Neural cell (in vitro differentiated cells): ENCODE measurements around the gene BRAF. TPM values are rescaled to one million over a fixed set of nuclear protein-coding genes. Genes with fewer than 3 reads are reported as not detected.
"Not testable (repeated sequence)": the region's sequence is repeated elsewhere in the genome, so short reads cannot be mapped to it uniquely, and the experiment has no call there.

Experiments
- H2AFZ ChIP-seq: fragments of 200-600, 300-800 bp; sonication (generic), shearing (Covaris generic); 2 replicates; pipeline ENCODE4 v1.6.0; 2014; ENCODE audit warnings: low read depth, mild to moderate bottlenecking, antibody characterized with exemption, low read length, moderate library complexity
- H3F3A ChIP-seq: fragments of 200-600 bp; shearing (Covaris generic); 2 replicates; pipeline ENCODE4 v1.6.1; 2016; ENCODE audit warnings: mild to moderate bottlenecking, moderate library complexity, mixed read lengths, antibody characterized with exemption, low read length; ENCODE audit not compliant: insufficient read depth, poor library complexity, severe bottlenecking
- H3K27ac ChIP-seq: fragments of 200-600, 300-800 bp; sonication (generic), shearing (Covaris generic); 2 replicates; pipeline ENCODE4 v1.5.1; 2014; ENCODE audit warnings: mild to moderate bottlenecking, low read length, moderate library complexity
- H3K27me3 ChIP-seq: fragments of 300-800, 200-600 bp; sonication (generic), shearing (Covaris generic); 2 replicates; pipeline ENCODE4 v1.6.0; 2014; ENCODE audit warnings: mild to moderate bottlenecking, low read depth, low read length, moderate library complexity; ENCODE audit not compliant: insufficient read depth
- H3K36me3 ChIP-seq: fragments of 300-800, 200-600 bp; sonication (generic), shearing (Covaris generic); 2 replicates; pipeline ENCODE4 v1.5.1; 2014; ENCODE audit warnings: mild to moderate bottlenecking, antibody characterized with exemption, low read length, moderate library complexity; ENCODE audit not compliant: insufficient read depth
- H3K4me2 ChIP-seq: fragments of 300-800, 200-600 bp; sonication (generic), shearing (Covaris generic); 2 replicates; pipeline ENCODE4 v1.6.0; 2014; ENCODE audit warnings: mild to moderate bottlenecking, low read length
- H3K4me3 ChIP-seq: fragments of 300-800, 200-600 bp; sonication (generic), shearing (Covaris generic); 2 replicates; pipeline ENCODE4 v1.5.1; 2014; ENCODE audit warnings: mild to moderate bottlenecking, low read length, moderate library complexity
- H3K79me2 ChIP-seq: fragments of 200-600 bp; shearing (Covaris generic); replicated peaks from 2 replicates; pipeline ENCODE4 v1.6.0; 2014; ENCODE audit warnings: mild to moderate bottlenecking, low read length, moderate library complexity; ENCODE audit not compliant: insufficient read depth
- H3K9ac ChIP-seq: fragments of 300-800, 200-600 bp; sonication (generic), shearing (Covaris generic); 2 replicates; pipeline ENCODE4 v1.6.1; 2016; ENCODE audit warnings: mild to moderate bottlenecking, low read length, mixed read lengths
- H3K9me2 ChIP-seq: fragments of 200-600 bp; shearing (Covaris generic); 2 replicates; pipeline ENCODE4 v1.6.1; 2016; ENCODE audit warnings: mild to moderate bottlenecking, low read length, mixed read lengths; ENCODE audit not compliant: insufficient read depth
- H3K9me3 ChIP-seq: fragments of 200-600, 300-800 bp; sonication (generic), shearing (Covaris generic); 2 replicates; pipeline ENCODE4 v1.6.1; 2016; ENCODE audit warnings: mild to moderate bottlenecking, mixed run types, low read length, moderate library complexity, mixed read lengths
- H4K20me1 ChIP-seq: fragments of 200-600 bp; shearing (Covaris generic); 2 replicates; pipeline ENCODE4 v1.6.1; 2016; ENCODE audit warnings: mild to moderate bottlenecking, mixed run types; ENCODE audit not compliant: insufficient read depth
- CTCF ChIP-seq: fragments of 450-650 bp; IDR thresholded peaks from 2 replicates; pipeline ENCODE4 v1.5.1; 2014; ENCODE audit warnings: antibody characterized with exemption, mild to moderate bottlenecking, moderate library complexity; ENCODE audit not compliant: poor library complexity, severe bottlenecking
- EP300 ChIP-seq: fragments of 450-650 bp; conservative IDR thresholded peaks from 2 replicates; pipeline ENCODE4 v1.6.1; 2014; ENCODE audit warnings: antibody characterized with exemption, mild to moderate bottlenecking, moderate library complexity; ENCODE audit not compliant: poor library complexity, severe bottlenecking
- EZH2 ChIP-seq: fragments of 200-600, 300-800 bp; shearing (Covaris generic), sonication (generic); IDR thresholded peaks from 2 replicates; pipeline ENCODE4 v1.6.1; 2014; ENCODE audit warnings: antibody characterized with exemption, low read length, borderline replicate concordance, mild to moderate bottlenecking; ENCODE audit not compliant: insufficient read depth, poor library complexity, severe bottlenecking
- MXI1 ChIP-seq: fragments of 450-650 bp; conservative IDR thresholded peaks from 2 replicates; pipeline ENCODE4 v1.6.1; 2014; ENCODE audit warnings: antibody characterized with exemption, mild to moderate bottlenecking; ENCODE audit not compliant: poor library complexity, severe bottlenecking
- POLR2AphosphoS5 ChIP-seq: IDR thresholded peaks from 2 replicates; pipeline ENCODE4 v1.6.1; 2012
- RAD21 ChIP-seq: fragments of 450-650 bp; conservative IDR thresholded peaks from 2 replicates; pipeline ENCODE4 v1.6.1; 2014; ENCODE audit warnings: antibody characterized with exemption, mild to moderate bottlenecking, moderate library complexity
- REST ChIP-seq: IDR thresholded peaks from 2 replicates; pipeline ENCODE4 v1.6.1; 2012; ENCODE audit warnings: borderline replicate concordance
- SMC3 ChIP-seq: fragments of 450-650 bp; conservative IDR thresholded peaks from 2 replicates; pipeline ENCODE4 v1.6.1; 2014; ENCODE audit warnings: antibody characterized with exemption, mild to moderate bottlenecking, moderate library complexity; ENCODE audit not compliant: poor library complexity
- TAF1 ChIP-seq: IDR thresholded peaks from 2 replicates; pipeline ENCODE4 v1.6.1; 2012; ENCODE audit warnings: low read depth
- polyA plus RNA-seq: library from polyadenylated mRNA; depleted of rRNA; stranded (reverse); fragments of >200 nt; gene quantifications from 2 replicates; pipeline ENCODE4 v1.2.3, GENCODE V29; 2014

Gene BRAF
- polyA plus RNA-seq, 1 donor from 2014 or later, result 31.7 TPM

- Histone ChIP-seq H3K79me2 (no peaks in the 10 kb centered on the region), H3K9me3 (no peaks in the 10 kb centered on the region), H3K4me2 (no peak overlapping the region), H4K20me1 (no peaks in the 10 kb centered on the region), H3K4me3 (peak overlapping the region; percentile 74), H3K9me2 (no peaks in the 10 kb centered on the region), H3K36me3 (no peaks in the 10 kb centered on the region), H3K27me3 (peaks cover 13% of the 10 kb centered on the region), H2AFZ (no peak overlapping the region), H3K9ac (no peak overlapping the region), H3K27ac (no peak overlapping the region), H3F3A (no peaks in the 10 kb centered on the region)
- TF ChIP-seq RAD21, result no peak
- TF ChIP-seq EZH2, result no peak
- TF ChIP-seq MXI1, result no peak
- TF ChIP-seq CTCF, result no peak
- no peak for TF ChIP-seq REST
- TF ChIP-seq EP300, result no peak
- TF ChIP-seq POLR2AphosphoS5, result no peak
- TF ChIP-seq TAF1, result no peak
- no peak for TF ChIP-seq SMC3
Measured at GRCh38 chr7:140671966-140672365, 252.8 kb downstream of the BRAF start.

GRCh38 chr7:140670343-140670935 is 254.3 kb downstream of the BRAF start:
- Histone ChIP-seq H3K4me2 (no peak overlapping the region), H3K27me3 (peaks cover 13% of the 10 kb centered on the region), H3K79me2 (no peaks in the 10 kb centered on the region), H3K9me3 (no peaks in the 10 kb centered on the region), H3K4me3 (no peak overlapping the region), H3K9me2 (no peaks in the 10 kb centered on the region), H3K9ac (no peak overlapping the region), H3F3A (no peaks in the 10 kb centered on the region), H4K20me1 (no peaks in the 10 kb centered on the region), H3K36me3 (no peaks in the 10 kb centered on the region), H3K27ac (no peak overlapping the region), H2AFZ (no peak overlapping the region)
- TF ChIP-seq CTCF, result no peak

- H3K36me3 ChIP-seq, H3K4me3 ChIP-seq, H3K9me3 ChIP-seq, H2AFZ ChIP-seq, H3K9me2 ChIP-seq, H3K27ac ChIP-seq, H3K79me2 ChIP-seq, H3F3A ChIP-seq, H4K20me1 ChIP-seq, H3K4me2 ChIP-seq, H3K9ac ChIP-seq: not testable (repeated sequence)
- peaks cover 13% of the 10 kb centered on the region for H3K27me3 ChIP-seq
Measured at GRCh38 chr7:140669862-140670261, 254.9 kb downstream of the BRAF start.
